IPS-NIHi11 (cell line): ENCODE data around the gene ZNF804B.

ENCODE experiments used
- DNase-seq: peaks from one replicate; pipeline ENCODE4 v3.0.0; 2012; ENCODE audit warnings: mixed read lengths, low spot score

ZNF804B gene

GRCh38 chr7:89265631-89266030 is 506.1 kb downstream of the ZNF804B start:
- DNase-seq = no peak

DNA sequence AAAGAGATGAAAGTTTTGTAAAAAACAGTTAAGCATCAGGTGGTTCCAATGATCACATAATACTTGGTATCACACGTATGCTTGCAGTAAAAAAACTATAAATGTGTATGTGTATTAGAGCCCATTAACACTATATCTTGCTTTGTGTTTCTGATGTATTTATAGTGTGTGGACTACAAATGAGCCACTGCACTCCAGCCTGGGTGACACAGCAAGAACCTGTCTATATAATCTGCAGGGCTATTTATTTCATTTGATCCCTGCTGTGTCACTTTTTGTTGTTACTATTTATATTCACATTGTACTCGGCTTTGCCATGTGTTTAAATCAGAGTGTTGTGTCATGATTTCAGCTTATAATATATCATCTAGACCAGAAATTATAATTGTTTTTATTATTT is 523.8 kb downstream of the ZNF804B start:
- DNase-seq = no peak

- DNase-seq = no peak
Observed at GRCh38 chr7:89308535-89308934, 549.0 kb downstream of the ZNF804B start.

GRCh38 chr7:89311886-89312285 is 552.4 kb downstream of the ZNF804B start:
- DNase-seq = no peak

- DNase-seq = no peak
Observed at GRCh38 chr7:89312551-89312950, 553.1 kb downstream of the ZNF804B start.

GRCh38 chr7:89316584-89317251 is 557.2 kb downstream of the ZNF804B start:
- DNase-seq = no peak

- DNase-seq = no peak
Observed at GRCh38 chr7:89332026-89332425, 572.5 kb downstream of the ZNF804B start.

- no peak for DNase-seq
Observed at GRCh38 chr7:89334797-89335196, 575.3 kb downstream of the ZNF804B start.

DNA sequence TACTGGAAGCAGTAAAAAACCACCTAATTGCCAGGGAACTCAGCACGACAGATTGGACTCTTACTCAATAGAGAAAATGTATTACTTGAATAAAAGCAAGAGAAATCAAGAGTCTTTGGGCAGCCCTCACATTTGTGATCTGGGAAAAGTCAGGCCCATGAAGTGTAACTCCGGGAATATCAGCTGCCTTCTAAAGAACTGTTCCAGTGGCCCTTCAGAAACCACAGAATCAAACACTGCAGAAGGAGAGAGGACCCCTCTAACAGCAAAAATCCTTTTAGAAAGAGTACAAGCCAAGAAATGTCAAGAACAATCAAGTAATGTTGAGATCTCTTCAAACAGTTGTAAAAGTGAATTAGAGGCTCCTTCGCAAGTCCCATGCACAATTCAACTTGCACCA is 576.0 kb downstream of the ZNF804B start:
- no peak for DNase-seq

DNA sequence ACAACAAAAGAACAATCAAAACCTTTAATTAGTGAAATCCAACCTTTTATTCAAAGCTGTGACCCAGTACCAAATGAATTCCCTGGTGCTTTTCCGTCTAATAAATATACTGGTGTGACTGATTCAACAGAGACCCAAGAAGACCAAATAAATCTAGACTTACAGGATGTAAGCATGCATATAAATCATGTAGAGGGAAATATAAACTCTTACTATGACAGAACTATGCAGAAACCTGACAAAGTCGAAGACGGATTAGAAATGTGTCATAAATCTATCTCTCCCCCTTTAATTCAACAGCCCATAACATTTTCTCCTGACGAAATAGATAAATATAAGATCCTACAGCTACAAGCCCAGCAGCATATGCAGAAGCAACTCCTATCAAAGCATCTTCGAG is 576.6 kb downstream of the ZNF804B start:
- no peak for DNase-seq

- no peak for DNase-seq
Observed at GRCh38 chr7:89339748-89340147, 580.2 kb downstream of the ZNF804B start.

GRCh38 chr7:89357121-89357520 is 597.6 kb downstream of the ZNF804B start:
- no peak for DNase-seq

DNA sequence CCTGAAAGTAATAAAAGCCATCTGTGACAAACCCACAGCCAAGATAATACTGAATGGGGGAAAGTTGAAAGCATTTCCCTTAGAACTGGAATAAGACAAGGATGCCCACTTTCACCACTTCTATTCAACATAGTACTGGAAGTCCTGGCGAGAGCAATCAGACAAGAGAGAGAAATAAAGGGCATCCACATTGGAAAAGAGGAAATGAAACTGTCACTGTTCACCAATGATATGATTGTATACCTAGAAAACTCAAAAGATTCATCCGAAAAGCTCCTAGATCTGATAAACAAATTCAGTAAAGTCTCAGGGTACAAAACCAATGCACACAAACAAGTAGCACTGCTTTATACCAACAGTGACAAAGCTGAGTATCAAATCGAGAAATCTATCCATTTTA is 617.7 kb downstream of the ZNF804B start:
- DNase-seq = no peak

DNA sequence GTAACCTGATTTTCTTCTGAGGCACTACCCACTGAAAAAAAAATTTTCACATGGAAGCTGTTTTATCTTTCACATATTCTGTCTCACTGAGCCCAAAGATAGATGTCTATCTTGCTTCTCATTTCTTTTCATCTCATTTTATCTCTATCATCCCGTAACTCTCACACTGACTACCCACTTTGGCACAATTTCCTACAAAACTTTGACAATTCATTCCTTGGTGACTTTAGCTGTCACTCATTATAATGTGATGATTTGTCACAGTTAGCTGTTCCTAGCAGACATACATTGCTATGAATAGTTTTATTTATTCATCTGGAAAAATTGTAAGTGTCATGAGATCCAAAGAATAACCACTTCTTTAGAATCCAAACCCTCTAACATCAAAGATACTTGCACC is 625.9 kb downstream of the ZNF804B start:
- DNase-seq = no peak
